HepG2 (cell line): ENCODE results near the gene SRRM2. TPM values are rescaled to one million over a fixed set of nuclear protein-coding genes. Genes with fewer than 3 reads are reported as not detected.

Source experiments
- AKAP8 ChIP-seq: sonication (generic); formaldehyde crosslinking; IDR thresholded peaks from 2 replicates; pipeline ENCODE4 v1.5.1; 2020; ENCODE audit warnings: mild to moderate bottlenecking, missing genetic modification reagents
- BATF2 ChIP-seq: sonication (generic); formaldehyde crosslinking; IDR thresholded peaks from 2 replicates; pipeline ENCODE4 v1.8.0; 2022; ENCODE audit warnings: mild to moderate bottlenecking, missing genetic modification reagents, moderate library complexity
- DNMT3B ChIP-seq: conservative IDR thresholded peaks from 2 replicates; pipeline ENCODE4 v1.6.1; 2016; ENCODE audit warnings: missing biosample characterization, control low read depth
- GPN1 ChIP-seq: sonication (generic); formaldehyde crosslinking; IDR thresholded peaks from 2 replicates; pipeline ENCODE4 v1.5.1; 2020; ENCODE audit warnings: missing genetic modification reagents, borderline replicate concordance
- HOXD1 ChIP-seq: sonication (generic); formaldehyde crosslinking; IDR thresholded peaks from 2 replicates; pipeline ENCODE4 v1.5.0; 2020; ENCODE audit warnings: missing genetic modification reagents
- IRF1 ChIP-seq: sonication (generic); formaldehyde crosslinking; IDR thresholded peaks from 2 replicates; pipeline ENCODE4 v1.4.0; 2020; ENCODE audit warnings: low read depth, mild to moderate bottlenecking, missing genetic modification reagents
- MATR3 ChIP-seq: sonication (generic); formaldehyde crosslinking; IDR thresholded peaks from 2 replicates; pipeline ENCODE4 v1.4.0; 2020; ENCODE audit warnings: missing genetic modification reagents
- MED1 ChIP-seq: sonication (generic); formaldehyde crosslinking; IDR thresholded peaks from 2 replicates; pipeline ENCODE4 v1.4.0; 2020; ENCODE audit warnings: missing genetic modification reagents
- PLRG1 ChIP-seq: fragments of 450-650 bp; conservative IDR thresholded peaks from 2 replicates; pipeline ENCODE4 v1.6.1; 2016
- PPARG ChIP-seq: conservative IDR thresholded peaks from 2 replicates; pipeline ENCODE4 v1.6.1; 2016; ENCODE audit warnings: missing biosample characterization, missing genetic modification reagents
- SOX5 ChIP-seq: IDR thresholded peaks from 2 replicates; pipeline ENCODE4 v1.6.1; 2016; ENCODE audit warnings: borderline replicate concordance
- SOX6 ChIP-seq, 2 experiments: fragments of 450-650 bp in 1 of 2; sonication (generic) in 1 of 2; formaldehyde crosslinking in 1 of 2; IDR thresholded peaks; 2 replicates each; pipeline versions ENCODE4 v1.4.0 to v1.6.1; 2017 to 2020; ENCODE audit warnings: antibody characterized with exemption in 1 of 2, mild to moderate bottlenecking in 1 of 2, missing genetic modification reagents in 1 of 2
- TIGD3 ChIP-seq: sonication (generic); formaldehyde crosslinking; IDR thresholded peaks from 2 replicates; pipeline ENCODE4 v1.5.1; 2020; ENCODE audit warnings: mild to moderate bottlenecking, missing genetic modification reagents, borderline replicate concordance
- YEATS4 ChIP-seq: sonication (generic); formaldehyde crosslinking; IDR thresholded peaks from 2 replicates; pipeline ENCODE4 v1.4.0; 2020; ENCODE audit warnings: missing genetic modification reagents, borderline replicate concordance
- ZBTB33 ChIP-seq: sonication (generic); formaldehyde crosslinking; IDR thresholded peaks from 2 replicates; pipeline ENCODE4 v1.4.0; 2020; ENCODE audit warnings: missing genetic modification reagents
- ZNF280B ChIP-seq: sonication (generic); formaldehyde crosslinking; IDR thresholded peaks from 2 replicates; pipeline ENCODE4 v1.5.0; 2020; ENCODE audit warnings: missing genetic modification reagents, mild to moderate bottlenecking, borderline replicate concordance
- ZNF329 ChIP-seq: sonication (generic); formaldehyde crosslinking; IDR thresholded peaks from 2 replicates; pipeline ENCODE4 v1.9.0; 2021; ENCODE audit warnings: low read depth, mild to moderate bottlenecking, missing genetic modification reagents
- ZNF350 ChIP-seq: sonication (generic); formaldehyde crosslinking; IDR thresholded peaks from 2 replicates; pipeline ENCODE4 v1.4.0; 2020; ENCODE audit warnings: mild to moderate bottlenecking, low read depth, missing genetic modification reagents, borderline replicate concordance
- ZNF468 ChIP-seq: sonication (generic); formaldehyde crosslinking; IDR thresholded peaks from 2 replicates; pipeline ENCODE4 v1.8.0; 2022; ENCODE audit warnings: mild to moderate bottlenecking, moderate library complexity, missing genetic modification reagents
- ZNF510 ChIP-seq: sonication (generic); formaldehyde crosslinking; IDR thresholded peaks from 2 replicates; pipeline ENCODE4 v1.4.0; 2020; ENCODE audit warnings: low read depth, mild to moderate bottlenecking, missing genetic modification reagents
- ZNF605 ChIP-seq: sonication (generic); formaldehyde crosslinking; IDR thresholded peaks from 2 replicates; pipeline ENCODE4 v1.8.0; 2022; ENCODE audit warnings: mild to moderate bottlenecking, missing genetic modification reagents
- ZNF766 ChIP-seq: sonication (generic); formaldehyde crosslinking; IDR thresholded peaks from 2 replicates; pipeline ENCODE4 v1.5.0; 2020; ENCODE audit warnings: missing genetic modification reagents, borderline replicate concordance
- ZNF850 ChIP-seq: sonication (generic); formaldehyde crosslinking; conservative IDR thresholded peaks from 2 replicates; pipeline ENCODE4 v1.9.0; 2021; ENCODE audit warnings: mild to moderate bottlenecking, missing genetic modification reagents
- polyA plus RNA-seq, 8 experiments: library from polyadenylated mRNA; depleted of rRNA in 3 of 8; stranded (reverse) in 7 of 8; unstranded in 1 of 8; fragments of >200 nt; fragmentation: Illumina TruSeq in 4 of 8; extraction: Trizol in 4 of 8; gene quantifications; 2 replicates each; pipeline versions ENCODE4 v1.2.1 to v1.2.3, GENCODE V29; 2011 to 2016; ENCODE audit warnings: low read depth in 4 of 8, missing spikeins in 1 of 8, mixed read lengths in 1 of 8; ENCODE audit not compliant: insufficient read depth in 1 of 8
- total RNA-seq, 5 experiments: library from RNA; depleted of rRNA; stranded (reverse); fragments of >200 nt; fragmentation: Illumina TruSeq; extraction: Trizol; gene quantifications; 2 replicates each; pipeline ENCODE4 v1.2.3, GENCODE V29; 2016; ENCODE audit warnings: low read depth in 1 of 5

Gene SRRM2
- total and polyA plus RNA-seq, 2 of the 13 experiments (the other 11 are each of a cell fraction or from before 2014, with no cell fraction given), result 50.4 to 112 TPM

- no peak for TF ChIP-seq TIGD3 (CRISPR knock-in tag)
- TF ChIP-seq SOX5 (CRISPR knock-in tag), result no peak
- TF ChIP-seq ZNF468 (CRISPR knock-in tag), result no peak
- no peak for TF ChIP-seq MATR3
- TF ChIP-seq SOX6 (IDR thresholded peaks at IDR 0.05), result no peak
- no peak for TF ChIP-seq SOX6 (CRISPR knock-in tag; IDR thresholded peaks at IDR 0.05)
- TF ChIP-seq DNMT3B (CRISPR knock-in tag), result no peak; the same call in 1 of the 2 replicates
- peak; percentile 14; the same call in 1 of the 2 replicates for TF ChIP-seq ZNF605
- peak; percentile 64; the same call in 1 of the 2 replicates for TF ChIP-seq ZNF280B (CRISPR knock-in tag)
- TF ChIP-seq ZNF329, result peak; percentile 73; the same call in 1 of the 2 replicates
- no peak for TF ChIP-seq GPN1 (CRISPR knock-in tag)
- no peak for TF ChIP-seq PLRG1
- no peak for TF ChIP-seq ZNF850 (CRISPR knock-in tag)
- TF ChIP-seq ZNF350 (CRISPR knock-in tag), result peak; percentile 33; the same call in 1 of the 2 replicates
- peak; percentile 41; the same call in 1 of the 2 replicates for TF ChIP-seq MED1 (CRISPR knock-in tag)
- TF ChIP-seq YEATS4 (CRISPR knock-in tag), result peak; percentile 89
- TF ChIP-seq PPARG (CRISPR knock-in tag), result no peak
- TF ChIP-seq ZBTB33 (CRISPR knock-in tag), result no peak; the same call in 1 of the 2 replicates
- TF ChIP-seq IRF1, result no peak
- TF ChIP-seq BATF2 (CRISPR knock-in tag), result no peak
- TF ChIP-seq ZNF510 (CRISPR knock-in tag), result no peak
- no peak for TF ChIP-seq AKAP8 (CRISPR knock-in tag)
- TF ChIP-seq ZNF766 (CRISPR knock-in tag), result peak; percentile 57; the same call in 1 of the 2 replicates
- TF ChIP-seq HOXD1 (CRISPR knock-in tag), result 0 out of 2 replicates have a peak, but pooled peaks have one; percentile 30
Observed at GRCh38 chr16:2777231-2777902, 24.9 kb downstream of the SRRM2 start, which contains the start of gene ELOB (continued).
